B cell (primary cell): ENCODE measurements around the gene UTS2R.

Source experiments
- EZH2 ChIP-seq: IDR thresholded peaks from 2 replicates; pipeline ENCODE4 v1.6.1; 2012; ENCODE audit warnings: borderline replicate concordance, low read depth, mild to moderate bottlenecking, moderate library complexity, low read length; ENCODE audit not compliant: insufficient read depth, poor library complexity, severe bottlenecking
- TF ChIP-seq, protein P1 (sequence below): fragments of 200-600 bp; IDR thresholded peaks from one replicate; pipeline ENCODE4 v1.8.0; 2022; ENCODE audit warnings: antibody characterized with exemption, mild to moderate bottlenecking

DNA sequence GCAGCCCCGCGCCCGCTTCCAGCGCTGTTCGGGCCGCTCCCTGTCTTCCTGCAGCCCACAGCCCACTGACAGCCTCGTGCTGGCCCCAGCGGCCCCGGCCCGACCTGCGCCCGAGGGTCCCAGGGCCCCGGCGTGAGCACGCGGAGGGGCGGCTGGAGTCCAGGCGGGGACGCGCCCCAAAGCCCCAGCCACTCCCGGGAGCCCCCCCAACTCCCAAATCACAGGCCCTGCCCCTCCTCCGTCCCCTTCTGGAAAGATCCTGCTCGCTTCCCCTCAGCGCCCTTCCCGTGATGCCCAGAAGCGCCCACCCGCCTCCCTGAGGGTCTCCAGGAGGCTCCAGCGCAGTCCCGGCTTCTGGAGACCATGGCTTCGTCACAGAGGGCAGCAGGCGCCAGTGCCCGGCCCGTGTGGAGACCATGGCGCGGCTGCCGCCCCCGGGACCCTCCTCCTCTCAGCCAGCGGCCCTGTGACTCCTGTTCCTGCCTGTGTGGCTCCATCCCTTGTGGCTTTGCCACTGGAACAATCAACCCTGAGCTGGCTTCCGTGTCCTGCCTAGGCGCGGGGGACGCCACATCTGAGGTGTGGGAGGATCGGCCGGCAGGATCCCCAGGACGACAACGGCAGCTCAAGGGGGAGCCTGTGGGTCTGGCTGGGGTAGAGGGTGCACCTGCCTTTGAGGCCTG lies 3.9 kb downstream of the UTS2R start:
- TF ChIP-seq, protein P1, sequence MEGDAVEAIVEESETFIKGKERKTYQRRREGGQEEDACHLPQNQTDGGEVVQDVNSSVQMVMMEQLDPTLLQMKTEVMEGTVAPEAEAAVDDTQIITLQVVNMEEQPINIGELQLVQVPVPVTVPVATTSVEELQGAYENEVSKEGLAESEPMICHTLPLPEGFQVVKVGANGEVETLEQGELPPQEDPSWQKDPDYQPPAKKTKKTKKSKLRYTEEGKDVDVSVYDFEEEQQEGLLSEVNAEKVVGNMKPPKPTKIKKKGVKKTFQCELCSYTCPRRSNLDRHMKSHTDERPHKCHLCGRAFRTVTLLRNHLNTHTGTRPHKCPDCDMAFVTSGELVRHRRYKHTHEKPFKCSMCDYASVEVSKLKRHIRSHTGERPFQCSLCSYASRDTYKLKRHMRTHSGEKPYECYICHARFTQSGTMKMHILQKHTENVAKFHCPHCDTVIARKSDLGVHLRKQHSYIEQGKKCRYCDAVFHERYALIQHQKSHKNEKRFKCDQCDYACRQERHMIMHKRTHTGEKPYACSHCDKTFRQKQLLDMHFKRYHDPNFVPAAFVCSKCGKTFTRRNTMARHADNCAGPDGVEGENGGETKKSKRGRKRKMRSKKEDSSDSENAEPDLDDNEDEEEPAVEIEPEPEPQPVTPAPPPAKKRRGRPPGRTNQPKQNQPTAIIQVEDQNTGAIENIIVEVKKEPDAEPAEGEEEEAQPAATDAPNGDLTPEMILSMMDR = no peak
- TF ChIP-seq EZH2 = no peak
